H1 (cell line): ENCODE measurements around the gene NDUFB11.

Source experiments
- CBX8 ChIP-seq: fragments of 300-800, 300-1000 bp; sonication (generic); IDR thresholded peaks from 2 replicates; pipeline ENCODE4 v1.7.1; 2016; ENCODE audit warnings: low read depth, low read length, borderline replicate concordance
- EZH2 ChIP-seq: fragments of 200-600 bp; sonication (generic); IDR thresholded peaks from 2 replicates; pipeline ENCODE4 v1.7.1; 2012; ENCODE audit warnings: low read depth, mild to moderate bottlenecking, moderate library complexity, low read length, inconsistent platforms; ENCODE audit not compliant: severe bottlenecking
- POLR2A ChIP-seq, 2 experiments: IDR thresholded peaks; 1 replicate in 1 of 2; 2 replicates in 1 of 2; pipeline ENCODE4 v1.6.1; 2011; ENCODE audit warnings: low read depth in 2 of 2, low read length in 2 of 2, mild to moderate bottlenecking in 2 of 2; ENCODE audit errors: control extremely low read depth in 1 of 2
- POLR2AphosphoS5 ChIP-seq: IDR thresholded peaks from 2 replicates; pipeline ENCODE4 v1.6.1; 2011; ENCODE audit warnings: low read depth, low read length
- TEAD4 ChIP-seq: IDR thresholded peaks from 2 replicates; pipeline ENCODE4 v1.6.1; 2012; ENCODE audit warnings: low read depth, low read length, inconsistent platforms, mixed read lengths
- TF ChIP-seq, protein P1 (sequence below), 3 experiments: IDR thresholded peaks; 1 replicate in 2 of 3; 2 replicates in 1 of 3; pipeline versions ENCODE4 v1.5.1 to v1.6.1; 2011; ENCODE audit warnings: low read length in 3 of 3, mild to moderate bottlenecking in 3 of 3, inconsistent platforms in 2 of 3, low read depth in 1 of 3, moderate library complexity in 1 of 3; ENCODE audit not compliant: insufficient read depth in 1 of 3; ENCODE audit errors: control extremely low read depth in 1 of 3

DNA sequence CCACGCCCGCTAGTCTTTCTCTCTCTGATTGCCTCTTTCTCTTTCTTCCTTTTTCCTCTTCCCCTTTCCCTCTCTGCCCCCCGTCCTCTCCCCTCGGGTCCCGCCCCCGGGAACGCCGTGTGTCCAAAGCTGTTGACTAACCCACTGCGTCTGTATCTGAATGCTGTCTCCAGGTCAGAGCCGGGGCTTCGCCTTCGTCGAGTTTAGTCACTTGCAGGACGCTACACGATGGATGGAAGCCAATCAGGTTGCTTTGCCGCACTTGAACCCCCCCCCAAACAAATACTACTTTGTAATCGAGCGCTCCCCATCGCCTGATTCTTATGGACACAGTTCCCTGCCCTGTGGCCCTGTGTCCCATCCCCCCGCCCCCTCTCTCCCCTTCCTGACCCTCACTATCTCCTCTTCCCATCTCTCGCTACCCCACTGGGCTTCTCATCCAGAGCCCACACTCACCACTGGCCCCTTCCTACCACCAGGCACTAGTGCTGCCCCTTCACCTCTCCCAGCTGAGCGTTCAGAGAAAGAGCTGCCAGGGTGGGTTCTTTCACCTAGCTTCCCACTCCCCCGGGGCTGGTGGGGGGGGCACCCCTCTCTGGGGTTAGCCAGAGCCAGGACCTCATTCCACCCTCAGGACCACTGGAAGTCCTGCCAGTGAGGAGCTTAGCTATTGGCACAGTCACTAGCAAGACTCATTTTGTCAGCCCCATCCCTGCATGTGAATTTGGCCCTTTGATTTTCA lies 30.5 kb upstream of the NDUFB11 start:
- TF ChIP-seq CBX8 (no peak), EZH2 (no peak), POLR2A (IDR thresholded peaks at IDR 0.05; ENCODE audit: control extremely low read depth in 1 of 2, low read depth in 2 of 2, low read length in 2 of 2) (no peak), TEAD4 (no peak), POLR2AphosphoS5 (no peak)
- TF ChIP-seq, protein P1, sequence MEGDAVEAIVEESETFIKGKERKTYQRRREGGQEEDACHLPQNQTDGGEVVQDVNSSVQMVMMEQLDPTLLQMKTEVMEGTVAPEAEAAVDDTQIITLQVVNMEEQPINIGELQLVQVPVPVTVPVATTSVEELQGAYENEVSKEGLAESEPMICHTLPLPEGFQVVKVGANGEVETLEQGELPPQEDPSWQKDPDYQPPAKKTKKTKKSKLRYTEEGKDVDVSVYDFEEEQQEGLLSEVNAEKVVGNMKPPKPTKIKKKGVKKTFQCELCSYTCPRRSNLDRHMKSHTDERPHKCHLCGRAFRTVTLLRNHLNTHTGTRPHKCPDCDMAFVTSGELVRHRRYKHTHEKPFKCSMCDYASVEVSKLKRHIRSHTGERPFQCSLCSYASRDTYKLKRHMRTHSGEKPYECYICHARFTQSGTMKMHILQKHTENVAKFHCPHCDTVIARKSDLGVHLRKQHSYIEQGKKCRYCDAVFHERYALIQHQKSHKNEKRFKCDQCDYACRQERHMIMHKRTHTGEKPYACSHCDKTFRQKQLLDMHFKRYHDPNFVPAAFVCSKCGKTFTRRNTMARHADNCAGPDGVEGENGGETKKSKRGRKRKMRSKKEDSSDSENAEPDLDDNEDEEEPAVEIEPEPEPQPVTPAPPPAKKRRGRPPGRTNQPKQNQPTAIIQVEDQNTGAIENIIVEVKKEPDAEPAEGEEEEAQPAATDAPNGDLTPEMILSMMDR (IDR thresholded peaks at IDR 0.05; ENCODE audit: control extremely low read depth in 1 of 3, insufficient read depth in 1 of 3, low read depth in 1 of 3, low read length in 3 of 3): no peak
